Fibroblast of villous mesenchyme (primary cell): ENCODE results near the gene AIG1. TPM values are rescaled to one million over a fixed set of nuclear protein-coding genes. Genes with fewer than 3 reads are reported as not detected.

Experiments used
- DNase-seq: peaks from one replicate; pipeline ENCODE4 v3.0.0-alpha.2; 2010; ENCODE audit warnings: low read depth
- H3K4me3 ChIP-seq: 2 replicates; pipeline ENCODE4 v1.5.1; 2011; ENCODE audit warnings: low read depth, mild to moderate bottlenecking, low read length
- total RNA-seq: library from RNA; depleted of rRNA; stranded (reverse); fragments of >200 nt; gene quantifications from 2 replicates; pipeline ENCODE4 v1.2.3, GENCODE V29; 2012
- TF ChIP-seq, protein P1 (sequence below): IDR thresholded peaks from 2 replicates; pipeline ENCODE4 v1.5.1; 2012; ENCODE audit warnings: low read depth, mild to moderate bottlenecking, low read length; ENCODE audit not compliant: insufficient read depth

AIG1 gene
- total RNA-seq, 1 donor: 44.9 TPM

DNA sequence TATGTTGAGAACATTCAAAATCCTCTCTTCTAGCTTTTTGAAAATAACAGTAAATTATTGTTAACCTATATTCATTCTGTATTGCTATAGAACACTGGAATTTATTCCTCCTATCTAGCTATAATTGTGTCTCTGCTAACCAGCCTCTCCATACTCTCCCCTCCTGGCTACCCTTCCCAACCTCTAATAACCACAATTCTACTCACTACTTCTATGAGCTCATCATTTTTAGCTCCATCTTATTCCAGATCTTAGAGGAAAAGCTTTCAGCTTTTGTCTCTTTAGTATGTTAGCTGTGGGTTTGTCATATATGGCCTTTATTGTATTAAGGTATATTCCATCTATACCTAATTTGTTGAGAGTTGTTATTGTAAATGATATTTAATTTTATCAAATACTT, 108.8 kb downstream of the AIG1 start:
- no peak overlapping the region for H3K4me3 ChIP-seq
- DNase-seq: no peak
- TF ChIP-seq, protein P1, sequence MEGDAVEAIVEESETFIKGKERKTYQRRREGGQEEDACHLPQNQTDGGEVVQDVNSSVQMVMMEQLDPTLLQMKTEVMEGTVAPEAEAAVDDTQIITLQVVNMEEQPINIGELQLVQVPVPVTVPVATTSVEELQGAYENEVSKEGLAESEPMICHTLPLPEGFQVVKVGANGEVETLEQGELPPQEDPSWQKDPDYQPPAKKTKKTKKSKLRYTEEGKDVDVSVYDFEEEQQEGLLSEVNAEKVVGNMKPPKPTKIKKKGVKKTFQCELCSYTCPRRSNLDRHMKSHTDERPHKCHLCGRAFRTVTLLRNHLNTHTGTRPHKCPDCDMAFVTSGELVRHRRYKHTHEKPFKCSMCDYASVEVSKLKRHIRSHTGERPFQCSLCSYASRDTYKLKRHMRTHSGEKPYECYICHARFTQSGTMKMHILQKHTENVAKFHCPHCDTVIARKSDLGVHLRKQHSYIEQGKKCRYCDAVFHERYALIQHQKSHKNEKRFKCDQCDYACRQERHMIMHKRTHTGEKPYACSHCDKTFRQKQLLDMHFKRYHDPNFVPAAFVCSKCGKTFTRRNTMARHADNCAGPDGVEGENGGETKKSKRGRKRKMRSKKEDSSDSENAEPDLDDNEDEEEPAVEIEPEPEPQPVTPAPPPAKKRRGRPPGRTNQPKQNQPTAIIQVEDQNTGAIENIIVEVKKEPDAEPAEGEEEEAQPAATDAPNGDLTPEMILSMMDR: no peak

DNA sequence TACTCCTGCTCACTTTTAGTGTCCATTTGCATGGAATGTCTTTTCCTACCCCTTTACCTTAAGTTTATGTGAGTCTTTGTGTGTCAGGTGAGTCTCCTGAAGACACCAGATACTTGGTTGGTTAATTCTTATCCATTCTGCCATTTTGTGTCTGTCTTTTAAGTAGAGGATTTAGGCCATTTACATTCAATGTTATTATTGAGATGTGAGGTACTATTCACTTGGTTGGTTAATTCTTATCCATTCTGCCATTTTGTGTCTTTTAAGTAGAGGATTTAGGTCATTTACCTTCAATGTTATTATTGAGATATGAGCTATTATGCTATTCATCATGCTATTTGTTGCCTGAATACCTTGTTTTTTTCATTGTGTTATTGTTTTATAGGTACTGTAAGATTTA, 113.8 kb downstream of the AIG1 start:
- TF ChIP-seq, protein P1: no peak
- no peak for DNase-seq
- H3K4me3 ChIP-seq: no peak overlapping the region

DNA sequence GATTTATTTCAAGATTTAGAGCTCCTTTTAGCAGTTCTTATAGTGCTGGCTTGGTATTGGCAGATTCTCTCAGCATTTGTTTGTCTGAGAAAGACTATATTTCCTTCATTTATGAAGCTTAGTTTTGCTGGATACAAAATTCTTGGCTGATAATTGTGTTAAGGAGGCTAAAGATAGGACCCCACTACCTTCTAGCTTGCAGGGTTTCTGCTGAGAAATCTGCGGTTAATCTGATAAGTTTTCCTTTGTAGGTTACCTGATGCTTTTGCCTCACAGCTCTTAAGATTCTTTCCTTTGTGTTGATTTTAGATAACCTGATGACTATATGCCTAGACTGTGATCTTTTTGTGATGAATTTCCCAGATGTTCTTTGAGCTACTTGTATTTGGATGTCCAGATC, 114.3 kb downstream of the AIG1 start:
- H3K4me3 ChIP-seq: no peak overlapping the region
- no peak for DNase-seq
- TF ChIP-seq, protein P1: no peak

DNA sequence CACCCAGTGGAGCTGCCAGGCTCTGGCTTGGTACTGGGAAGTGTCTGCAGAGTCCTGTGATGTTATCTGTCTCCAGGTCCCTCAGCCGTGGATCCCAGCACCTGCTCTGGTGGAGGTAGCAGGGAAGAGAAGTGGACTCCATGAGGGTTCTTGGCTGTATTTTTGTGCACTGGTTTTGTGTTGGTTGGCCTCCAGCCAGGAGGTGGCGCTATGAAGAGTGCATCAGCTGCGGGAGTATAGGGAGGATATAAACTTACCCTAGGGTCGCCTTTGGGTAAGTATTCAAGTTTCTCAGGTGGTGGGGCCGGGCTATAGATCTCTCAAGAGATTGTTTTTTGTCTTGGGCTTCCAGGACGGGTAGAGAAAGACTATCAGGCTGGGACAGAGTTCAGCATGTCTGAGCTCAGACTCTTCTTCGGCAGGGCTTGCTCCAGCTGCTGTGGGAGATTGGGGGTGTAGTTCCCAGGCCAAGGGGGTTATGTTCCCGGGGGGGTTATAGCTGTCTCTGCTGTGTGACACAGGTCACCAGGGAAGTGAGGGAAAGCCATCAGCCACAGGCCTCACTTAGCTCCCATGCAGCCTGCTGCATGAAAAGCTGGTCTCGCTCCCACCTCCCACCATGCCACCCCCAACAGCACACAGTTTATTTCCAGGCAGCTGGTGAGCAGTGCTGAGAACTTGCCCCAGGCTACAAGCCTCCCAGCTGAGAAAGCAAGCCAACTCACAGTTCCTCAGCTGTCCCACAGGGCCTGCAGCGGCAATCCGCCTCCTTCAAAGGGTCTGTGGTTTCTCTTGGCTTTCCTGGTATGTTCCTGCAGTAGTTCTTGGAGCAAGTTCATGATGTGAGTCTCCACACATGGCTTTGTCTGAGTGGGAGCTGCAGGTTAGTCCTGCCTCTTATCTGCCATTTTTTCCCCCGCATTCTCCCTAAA, 115.7 kb downstream of the AIG1 start:
- peak; percentile 88 for DNase-seq
- no peak overlapping the region for H3K4me3 ChIP-seq
- TF ChIP-seq, protein P1: no peak

DNA sequence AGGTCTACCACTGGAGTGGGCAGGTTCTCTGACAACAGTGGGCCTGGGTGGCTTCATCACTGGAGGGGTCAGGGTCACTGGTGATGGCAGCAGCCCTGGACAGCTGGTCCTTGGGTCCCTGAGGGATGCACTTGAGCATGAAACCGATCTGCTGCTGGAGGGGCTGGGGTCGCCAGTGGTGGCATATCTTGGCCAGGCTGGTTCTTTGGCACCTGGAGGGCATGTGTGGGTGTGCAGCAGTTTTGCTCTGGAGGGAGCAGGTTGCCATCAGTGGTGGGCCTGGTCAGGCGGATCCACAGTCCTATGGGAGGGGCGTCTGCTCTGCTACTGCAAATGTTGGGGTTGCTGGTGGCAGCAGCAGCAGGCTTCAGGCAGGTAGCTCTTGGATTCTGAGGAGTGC, 117.0 kb downstream of the AIG1 start:
- TF ChIP-seq, protein P1: no peak
- H3K4me3 ChIP-seq: no peak overlapping the region
- DNase-seq: no peak

DNA sequence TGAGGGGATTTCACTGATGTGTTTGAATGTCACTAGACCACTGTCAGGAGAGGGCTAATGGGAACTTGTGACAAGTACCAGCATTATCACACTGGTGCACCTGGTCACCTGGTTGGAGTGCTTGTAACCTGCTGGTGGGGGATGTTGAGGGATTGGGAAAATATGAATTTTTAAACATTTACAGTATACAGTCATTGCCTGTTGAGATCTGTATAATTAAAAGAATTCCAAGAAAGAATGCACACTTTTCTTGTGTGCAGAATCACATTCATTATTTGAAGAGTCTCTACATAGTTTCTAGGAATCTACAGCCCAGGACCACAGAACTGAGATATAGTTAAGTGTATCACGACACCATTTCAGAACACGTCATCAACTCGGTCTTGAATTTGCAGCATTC, 118.4 kb downstream of the AIG1 start:
- no peak overlapping the region for H3K4me3 ChIP-seq
- no peak for DNase-seq
- TF ChIP-seq, protein P1: no peak
